ENCODE measurements around the gene LRRFIP1.
"Not testable (repeated sequence)": the region's sequence is repeated elsewhere in the genome, so short reads cannot be mapped to it uniquely, and the experiment has no call there.

The LRRFIP1 gene

DNA sequence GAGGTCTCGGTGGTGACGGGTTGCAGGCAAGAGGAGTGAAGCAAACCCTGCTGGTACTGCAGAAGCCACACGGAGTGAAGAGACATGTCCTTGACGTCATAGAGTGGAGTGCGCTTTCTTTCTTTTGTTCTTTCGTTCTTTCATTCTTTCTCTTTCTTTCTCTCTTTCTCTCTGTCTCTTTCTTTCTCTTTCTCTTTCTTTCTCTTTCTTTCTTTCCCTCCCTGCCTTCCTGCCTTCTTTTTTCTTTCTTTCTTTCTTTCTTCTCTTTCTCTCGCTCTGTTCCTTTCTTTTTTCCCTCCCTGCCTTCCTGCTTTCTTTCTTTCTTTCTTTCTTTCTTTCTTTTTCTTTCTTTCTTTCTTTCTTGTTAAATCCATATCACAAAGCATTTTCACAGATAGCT, 39.2 kb downstream of the LRRFIP1 start:
- DNase-seq, result no peak

DNA sequence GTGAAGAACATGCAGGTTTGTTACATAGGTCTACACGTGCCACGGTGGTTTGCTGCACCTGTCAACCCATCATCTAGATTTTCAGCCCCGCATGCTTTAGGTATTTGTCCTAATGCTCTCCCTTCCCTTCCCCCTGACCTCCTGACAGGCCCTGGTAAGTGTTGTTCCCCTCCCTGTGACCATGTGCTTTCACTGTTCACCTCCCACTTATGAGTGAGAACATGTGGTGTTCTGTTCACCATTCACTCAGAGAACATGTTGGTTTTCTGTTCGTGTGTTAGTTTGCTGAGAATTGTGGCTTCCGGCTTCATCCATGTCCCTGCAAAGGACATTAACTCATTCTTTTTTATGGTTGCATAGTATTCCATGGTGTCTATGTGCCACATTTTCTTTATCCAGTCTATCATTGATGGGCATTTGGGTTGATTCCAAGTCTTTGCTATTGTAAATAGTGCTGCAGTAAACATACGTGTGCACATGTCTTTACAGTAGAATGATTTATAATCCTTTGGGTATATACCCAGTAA, 39.7 kb downstream of the LRRFIP1 start:
- not testable (repeated sequence) for DNase-seq

- no peak for DNase-seq
Measured at GRCh38 chr2:237667893-237668292, 40.5 kb downstream of the LRRFIP1 start.

- no peak for DNase-seq
Measured at GRCh38 chr2:237668440-237668839, 41.1 kb downstream of the LRRFIP1 start.

GRCh38 chr2:237669283-237669627, 41.9 kb downstream of the LRRFIP1 start:
- no peak for DNase-seq

DNA sequence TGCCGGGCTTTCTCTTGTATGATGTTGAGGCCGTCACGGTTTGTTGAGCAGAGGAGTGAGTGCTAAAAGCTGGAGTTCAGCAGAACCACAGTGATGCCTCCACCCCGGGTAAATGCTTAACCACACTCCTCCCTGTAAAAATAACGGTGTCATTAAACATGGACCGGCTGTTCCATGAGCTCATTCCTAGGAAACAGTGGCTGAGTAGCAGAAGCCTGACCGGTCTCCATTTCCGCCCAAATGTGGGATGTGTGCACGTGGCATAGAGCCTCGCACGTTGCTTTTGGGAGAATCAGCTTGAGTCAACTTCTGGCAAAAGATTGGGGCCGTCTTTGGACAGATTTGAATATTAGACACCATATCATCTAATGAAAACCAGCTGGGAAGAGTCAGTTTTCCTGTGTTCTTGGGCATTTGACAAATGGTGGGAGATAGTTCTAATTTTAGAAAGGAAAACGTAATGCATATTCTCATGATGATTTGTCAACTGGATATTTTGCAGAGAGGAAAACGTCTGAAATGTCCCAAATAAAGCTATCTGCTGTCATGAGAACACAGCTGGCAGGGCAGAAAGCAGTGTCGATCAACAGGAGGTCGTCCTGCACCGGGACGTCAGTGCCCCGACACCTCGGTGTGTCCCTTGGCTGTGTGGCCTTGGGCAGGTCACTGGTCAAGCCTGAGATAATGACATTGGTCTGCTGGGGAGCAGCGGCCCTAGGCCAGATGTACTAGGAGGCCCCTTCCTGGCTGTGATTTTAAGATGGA, 42.4 kb downstream of the LRRFIP1 start:
- peak; percentile 11 for DNase-seq

GRCh38 chr2:237670641-237671040, 43.3 kb downstream of the LRRFIP1 start:
- no peak for DNase-seq

- no peak for DNase-seq
Measured at GRCh38 chr2:237671466-237672138, 44.2 kb downstream of the LRRFIP1 start.

GRCh38 chr2:237672731-237673129, 45.3 kb downstream of the LRRFIP1 start:
- DNase-seq, result no peak

GRCh38 chr2:237673130-237674001, 46.0 kb downstream of the LRRFIP1 start:
- DNase-seq, result peak; percentile 60

GRCh38 chr2:237674731-237675276, 47.4 kb downstream of the LRRFIP1 start:
- no peak for DNase-seq

- DNase-seq, result no peak
Measured at GRCh38 chr2:237675316-237675715, 47.9 kb downstream of the LRRFIP1 start.

DNA sequence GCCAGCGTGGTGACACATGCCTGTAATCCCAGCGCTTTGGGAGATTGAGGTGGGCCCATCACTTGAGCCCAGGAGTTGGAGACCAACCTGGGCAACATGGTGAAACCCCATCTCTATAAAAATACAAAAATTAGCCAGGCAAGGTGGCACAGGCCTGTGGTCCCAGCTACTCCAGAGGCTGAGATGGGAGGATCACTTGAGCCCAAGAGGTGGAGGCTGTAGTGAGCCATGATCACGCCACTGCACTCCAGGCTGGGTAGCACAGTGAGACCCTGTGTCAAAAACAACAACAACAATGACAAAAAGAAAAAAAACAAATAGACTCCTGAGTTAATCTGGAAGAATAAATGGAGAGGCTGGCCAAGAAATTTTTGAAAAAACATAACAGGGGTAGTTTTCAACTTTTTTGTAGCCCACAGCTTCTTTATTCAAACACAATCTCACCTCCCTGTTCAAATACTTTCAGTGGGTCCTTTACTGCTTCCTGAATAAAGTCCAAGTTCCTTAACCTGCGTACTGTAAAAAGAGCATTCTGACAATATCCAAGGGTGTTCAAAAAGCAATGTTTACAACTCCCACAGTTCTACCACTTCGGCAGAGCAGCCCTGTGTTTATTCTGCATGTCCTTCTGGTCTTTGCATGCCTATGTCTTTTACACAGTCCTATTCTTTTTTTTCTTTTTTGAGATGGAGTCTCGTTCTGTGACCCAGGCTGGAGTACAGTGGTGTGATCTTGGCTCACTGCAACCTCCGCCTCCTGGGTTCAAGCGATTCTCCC, 53.5 kb downstream of the LRRFIP1 start:
- no peak for DNase-seq

- DNase-seq, result no peak
Measured at GRCh38 chr2:237682151-237682550, 54.8 kb downstream of the LRRFIP1 start.

- no peak for DNase-seq
Measured at GRCh38 chr2:237682856-237683670, 55.7 kb downstream of the LRRFIP1 start.

- no peak for DNase-seq
Measured at GRCh38 chr2:237685408-237685807, 58.0 kb downstream of the LRRFIP1 start.

- no peak for DNase-seq
Measured at GRCh38 chr2:237686659-237687136, 59.3 kb downstream of the LRRFIP1 start.

DNA sequence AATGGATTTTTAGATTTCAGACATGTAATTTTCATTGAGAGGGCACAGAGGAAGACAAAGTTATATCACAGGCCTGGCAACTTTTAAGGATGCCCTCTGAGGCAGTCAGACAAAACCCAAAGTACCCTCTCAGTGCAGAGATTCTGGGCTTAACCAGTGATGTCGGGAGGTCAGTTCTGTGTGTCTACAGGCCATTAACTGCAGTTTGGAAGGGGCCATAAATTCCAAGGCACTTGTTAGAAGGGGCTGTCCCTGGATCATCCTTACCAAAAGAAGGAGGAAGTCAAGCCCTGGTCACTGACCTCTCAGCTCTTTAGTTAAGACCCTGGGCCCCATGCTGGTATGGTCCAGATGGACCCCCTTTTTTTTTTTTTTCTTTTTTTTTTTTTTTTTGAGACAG, 60.7 kb downstream of the LRRFIP1 start:
- DNase-seq, result no peak

- DNase-seq, result not testable (repeated sequence)
Measured at GRCh38 chr2:237688541-237688940, 61.2 kb downstream of the LRRFIP1 start.

GRCh38 chr2:237689336-237690131, 62.1 kb downstream of the LRRFIP1 start:
- no peak for DNase-seq

Measured in NCI-H2171 (cell line).